NCI-H748 (cell line): ENCODE measurements around the gene CAPN1.
A peak's percentile ranks its signal among the peaks of the same experiment; 100 is the strongest.
"Not testable (repeated sequence)": the region's sequence is repeated elsewhere in the genome, so short reads cannot be mapped to it uniquely, and the experiment has no call there.

Source experiments
- DNase-seq: peaks from one replicate; lab custom pipeline; 2025; ENCODE audit not compliant: unreplicated experiment; lab: John Stamatoyannopoulos, UW

The CAPN1 gene

DNA sequence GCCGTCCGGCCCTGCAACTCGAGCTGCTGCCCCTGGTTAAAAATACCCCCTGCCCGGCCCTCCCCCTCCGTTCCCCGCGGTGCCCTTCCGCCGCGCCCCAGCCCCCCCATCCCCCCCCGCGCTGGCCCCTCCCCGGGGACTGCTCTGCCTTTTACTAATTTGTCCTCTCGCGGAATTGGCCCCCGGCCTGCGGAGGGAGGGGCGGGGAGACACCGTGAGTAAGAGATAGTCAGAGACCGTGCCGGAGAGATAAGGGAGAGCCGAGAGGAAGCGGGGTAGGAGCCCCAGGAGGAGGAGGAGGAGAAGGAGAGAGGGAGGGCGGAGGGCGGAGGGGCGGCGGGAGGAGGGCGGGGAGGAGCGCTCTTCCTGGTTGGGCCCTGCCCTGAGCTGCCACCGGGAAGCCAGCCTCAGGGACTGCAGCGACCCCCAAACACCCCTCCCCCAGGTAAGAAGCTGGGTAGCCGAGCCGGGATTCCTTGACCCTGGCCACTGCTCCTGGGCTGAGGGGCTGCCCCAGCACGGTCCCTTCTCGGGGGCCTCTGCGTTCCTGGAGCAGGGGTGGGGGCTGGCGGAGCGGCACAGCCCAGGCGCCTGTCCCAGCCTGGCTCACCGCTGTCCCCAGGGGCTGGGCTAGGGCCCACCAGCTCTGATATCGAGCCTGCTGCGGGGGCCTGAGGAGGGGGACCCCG lies at the start of gene CAPN1:
Gene CAPN1 (plus strand): TSS at position 360 of the 689 bp plus-strand sequence. CDS start 774 bp downstream, outside the sequence.
- peak; percentile 74 for DNase-seq

GRCh38 chr11:65132238-65132987 lies 49.3 kb upstream of the CAPN1 start:
- no peak for DNase-seq

GRCh38 chr11:65132988-65133700 lies 48.6 kb upstream of the CAPN1 start:
- peak; percentile 38 for DNase-seq

GRCh38 chr11:65133724-65134123 lies 48.0 kb upstream of the CAPN1 start:
- no peak for DNase-seq

DNA sequence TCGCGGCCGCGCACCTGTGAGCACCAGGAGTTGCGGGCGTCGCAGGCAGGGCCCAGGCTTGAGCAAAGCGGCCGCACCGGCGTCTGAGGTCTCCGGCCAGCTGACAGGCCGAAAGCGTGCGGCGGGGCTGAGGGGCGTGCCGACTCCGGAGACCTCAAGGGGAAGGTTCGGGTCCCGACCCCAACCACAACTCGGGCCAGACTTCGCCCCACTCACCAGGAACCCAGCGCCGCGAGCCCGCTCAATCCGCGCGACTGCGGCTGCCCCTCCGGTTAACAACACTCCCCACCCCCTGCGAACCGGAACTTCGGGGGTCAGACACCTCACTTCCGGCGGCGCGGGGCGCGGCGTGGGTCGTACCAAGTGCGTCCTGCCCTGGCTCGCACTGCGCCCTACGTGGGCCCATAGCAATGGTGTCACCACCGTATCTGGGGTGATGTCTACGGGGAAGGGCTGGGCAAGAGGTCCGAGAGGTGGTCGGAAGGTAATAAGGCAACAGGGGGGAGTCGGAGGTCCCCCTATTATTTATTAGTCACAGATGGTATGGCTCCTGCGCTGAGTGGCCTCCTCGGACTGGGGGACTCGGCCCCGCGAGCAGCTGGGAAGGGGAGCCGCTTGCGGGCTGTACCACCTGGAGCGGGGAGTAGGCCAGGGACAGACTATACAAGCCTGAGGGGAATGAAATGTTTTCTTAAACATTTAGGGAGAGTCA lies 47.3 kb upstream of the CAPN1 start, which contains the start of gene SYVN1:
Gene SYVN1 (minus strand): TSS at position 280 of the 712 bp plus-strand sequence. CDS start 918 bp downstream, outside the sequence.
- peak; percentile 91 for DNase-seq

DNA sequence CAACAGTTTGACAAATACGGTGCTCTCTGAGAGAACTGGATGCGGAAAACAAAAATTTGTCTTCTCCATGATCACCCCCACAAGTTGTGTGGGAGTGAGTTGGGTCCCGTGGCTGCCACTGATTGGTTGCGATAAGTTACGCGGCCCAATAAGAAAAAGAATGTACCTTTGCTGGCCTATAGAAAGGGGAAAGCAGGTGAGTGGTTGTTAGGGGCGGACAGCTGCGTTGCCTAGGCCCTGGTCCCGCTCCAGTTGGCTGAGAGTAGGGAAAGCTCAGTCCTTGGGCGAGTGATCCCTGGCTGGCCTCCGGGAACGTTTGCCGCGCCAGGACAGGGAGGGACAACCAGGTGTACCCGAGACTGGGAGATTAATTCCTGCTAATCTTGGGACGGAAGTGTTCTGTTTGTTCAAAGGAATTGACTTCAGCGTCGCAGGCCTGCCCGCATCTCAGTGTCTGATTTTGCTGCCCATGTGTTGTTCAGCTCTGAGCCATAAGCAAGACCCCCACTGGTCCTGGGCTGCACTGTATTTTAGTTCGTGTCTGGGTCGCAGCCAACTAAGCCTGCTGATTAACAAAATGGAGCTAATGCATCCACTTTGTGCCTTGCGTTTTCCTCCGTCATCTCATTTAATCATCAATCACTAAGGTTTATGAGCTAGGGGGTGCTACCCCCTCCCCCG lies 46.6 kb upstream of the CAPN1 start:
- DNase-seq = peak; percentile 97

DNA sequence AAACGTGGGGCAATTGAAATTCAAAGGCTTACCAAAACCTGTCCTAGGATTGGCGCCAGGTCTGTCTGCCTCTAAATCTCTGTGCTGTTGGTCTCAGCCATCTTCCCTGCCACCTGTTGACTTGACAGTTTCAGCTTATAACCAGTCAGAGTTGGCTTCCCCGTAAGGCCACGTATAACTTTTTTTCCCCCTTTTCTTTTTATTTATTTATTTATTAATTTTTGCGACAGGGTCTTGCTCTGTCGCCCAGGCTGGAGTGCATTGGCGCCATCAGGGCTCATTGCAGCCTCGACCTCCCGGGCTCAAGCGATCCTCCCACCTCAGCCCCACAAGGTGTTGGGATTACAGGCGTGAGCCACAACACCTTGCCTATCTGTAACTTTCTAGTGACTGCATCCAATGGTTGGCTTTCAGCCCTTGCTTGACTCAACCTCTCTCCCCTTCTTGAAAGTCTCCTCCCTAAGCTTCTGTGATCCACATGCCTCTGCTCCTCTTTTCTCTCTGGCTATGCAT lies 46.0 kb upstream of the CAPN1 start:
- DNase-seq = no peak

- DNase-seq = no peak
These were observed 45.1 kb upstream of the CAPN1 start for GRCh38 chr11:65136515-65137096.

DNA sequence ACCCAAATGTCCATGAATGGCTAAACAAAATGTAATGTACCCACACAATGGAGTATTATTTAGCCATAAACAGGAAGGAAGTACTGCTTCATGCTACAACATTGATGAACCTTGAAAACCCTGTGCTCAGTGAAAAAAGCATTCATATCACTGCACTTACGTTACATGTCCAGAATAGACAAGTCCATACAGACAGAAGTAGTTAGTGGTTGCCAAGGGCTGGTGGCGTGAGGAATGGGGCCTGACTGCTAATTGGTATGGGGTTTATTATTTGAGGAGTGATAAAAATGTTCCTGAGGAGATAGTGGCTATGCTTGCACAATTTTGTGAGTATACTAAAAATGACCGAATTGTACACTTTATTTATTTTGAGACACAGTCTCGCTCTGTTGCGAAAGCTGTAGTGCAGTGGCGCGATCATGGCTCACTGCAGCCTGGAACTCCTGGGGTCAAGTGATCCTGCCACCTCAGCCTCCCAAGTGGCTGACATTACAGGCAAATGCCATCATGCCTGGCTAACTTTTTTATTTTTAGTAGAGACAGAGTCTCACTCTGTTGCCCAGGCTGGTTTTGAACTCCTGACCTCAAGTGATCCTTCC lies 39.7 kb upstream of the CAPN1 start:
- DNase-seq = no peak

DNA sequence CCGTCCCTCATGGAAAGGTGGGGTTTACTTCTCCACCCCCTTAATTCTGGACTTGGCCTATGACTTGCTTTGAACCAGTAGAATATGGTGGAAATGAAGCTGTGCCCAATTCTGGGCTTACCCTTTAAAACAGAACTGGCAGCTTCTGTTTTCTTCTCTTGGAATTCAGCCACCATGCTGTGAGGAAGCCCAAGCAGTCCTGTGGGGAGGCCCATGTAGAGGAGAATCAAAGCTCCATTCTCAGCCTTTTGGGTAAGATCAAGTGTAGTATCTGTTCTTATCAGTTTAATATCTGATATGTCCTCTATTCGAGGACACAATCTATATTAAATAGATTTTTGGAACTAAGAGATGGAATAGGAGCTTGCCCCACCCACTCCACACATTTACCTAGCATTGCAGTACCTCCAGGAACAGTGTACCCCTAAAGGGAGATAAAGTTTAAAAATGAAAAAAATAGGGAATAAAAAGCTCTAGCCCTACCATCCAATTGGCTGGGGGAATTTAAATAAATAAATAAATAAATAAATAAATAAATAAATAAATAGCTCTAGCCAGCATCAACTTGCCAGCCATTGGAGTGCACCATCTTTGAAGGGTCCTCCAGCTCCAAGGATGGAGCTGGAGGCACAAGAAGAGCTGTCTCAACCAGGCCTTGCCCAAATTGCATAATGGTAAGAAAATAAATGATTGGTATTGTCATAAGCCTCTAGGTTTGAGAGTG lies 34.2 kb upstream of the CAPN1 start:
- DNase-seq = no peak

- no peak for DNase-seq
These were observed 33.1 kb upstream of the CAPN1 start for GRCh38 chr11:65148657-65149056.

- not testable (repeated sequence) for DNase-seq
These were observed 31.6 kb upstream of the CAPN1 start for GRCh38 chr11:65150131-65150508.

GRCh38 chr11:65150509-65151299 lies 31.0 kb upstream of the CAPN1 start:
- DNase-seq = peak; percentile 7

DNA sequence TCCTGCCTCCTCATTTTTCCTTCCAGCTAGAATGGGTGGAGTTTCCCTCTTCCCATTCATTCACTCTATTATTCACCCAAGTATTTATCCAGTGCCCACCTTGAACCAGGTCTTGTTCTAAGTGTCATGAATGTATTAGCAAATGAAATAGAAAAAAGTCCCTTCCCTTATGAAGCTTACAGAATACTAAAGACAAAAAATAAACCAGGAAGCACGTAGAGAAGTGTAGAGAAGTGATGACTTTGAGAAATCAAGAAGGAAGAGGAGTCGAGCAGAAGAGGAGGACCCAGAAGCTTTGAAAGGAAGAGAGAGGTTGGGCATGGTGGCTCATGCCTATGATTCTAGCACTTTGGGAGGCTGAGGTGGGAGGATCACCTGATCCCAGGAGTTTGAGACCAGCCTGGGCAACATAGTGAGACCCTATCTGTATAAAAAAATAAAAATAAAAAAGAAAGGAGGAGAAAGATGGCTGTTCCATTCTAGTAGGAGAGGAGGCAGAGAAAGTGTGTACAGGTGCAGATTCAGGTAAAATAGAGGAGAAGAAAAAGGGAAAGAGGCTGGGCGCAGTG lies 30.3 kb upstream of the CAPN1 start:
- DNase-seq = no peak

GRCh38 chr11:65152122-65152521 lies 29.6 kb upstream of the CAPN1 start:
- no peak for DNase-seq

DNA sequence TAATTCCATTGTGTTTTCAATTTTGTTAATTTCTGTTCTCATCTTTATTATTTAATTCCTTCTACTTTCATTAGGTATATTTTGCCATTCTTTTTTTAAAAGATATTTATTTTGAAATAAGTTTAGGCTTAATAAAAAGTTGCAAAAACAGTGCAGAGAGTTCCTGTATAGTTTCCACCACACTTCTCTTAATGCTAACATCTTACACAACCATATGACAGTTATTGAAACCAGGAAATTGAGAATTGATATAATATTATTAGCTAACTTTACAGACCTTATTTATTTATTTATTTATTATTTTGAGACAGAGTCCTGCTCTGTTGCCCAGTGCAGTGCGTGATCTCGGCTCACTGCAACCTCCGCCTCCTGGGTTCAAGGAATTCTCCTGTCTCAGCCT lies 25.5 kb upstream of the CAPN1 start:
- no peak for DNase-seq

DNA sequence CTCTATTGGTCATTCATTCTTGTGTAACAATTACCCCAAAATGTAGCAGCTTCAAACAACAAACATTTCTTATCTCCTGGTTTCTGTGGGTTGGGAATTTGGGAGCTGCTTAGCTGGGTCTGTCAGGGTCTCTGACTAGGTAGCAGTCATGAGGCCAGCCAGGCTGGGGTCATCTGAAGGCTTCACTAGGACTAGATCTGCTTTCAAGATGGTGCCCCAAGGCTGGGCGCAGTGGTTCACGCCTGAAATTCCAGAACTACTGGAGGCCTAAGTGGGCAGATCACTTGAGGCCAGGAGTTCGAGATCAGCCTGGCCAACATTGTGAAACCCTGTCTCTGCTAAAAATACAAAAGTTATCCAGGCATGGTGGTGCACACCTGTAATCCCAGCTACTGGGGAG lies 24.8 kb upstream of the CAPN1 start:
- no peak for DNase-seq

GRCh38 chr11:65157336-65157735 lies 24.4 kb upstream of the CAPN1 start:
- DNase-seq = no peak
